ENCODE results near the gene MACO1.
A peak's percentile ranks its signal among the peaks of the same experiment; 100 is the strongest.
"Not testable (repeated sequence)": the region's sequence is repeated elsewhere in the genome, so short reads cannot be mapped to it uniquely, and the experiment has no call there.

MACO1 gene

GRCh38 chr1:25458541-25459298 is 28.0 kb downstream of the MACO1 start:
- DNase-seq, result peak; percentile 73 to 80

GRCh38 chr1:25460020-25460419 is 29.3 kb downstream of the MACO1 start:
- DNase-seq, result no peak

DNA sequence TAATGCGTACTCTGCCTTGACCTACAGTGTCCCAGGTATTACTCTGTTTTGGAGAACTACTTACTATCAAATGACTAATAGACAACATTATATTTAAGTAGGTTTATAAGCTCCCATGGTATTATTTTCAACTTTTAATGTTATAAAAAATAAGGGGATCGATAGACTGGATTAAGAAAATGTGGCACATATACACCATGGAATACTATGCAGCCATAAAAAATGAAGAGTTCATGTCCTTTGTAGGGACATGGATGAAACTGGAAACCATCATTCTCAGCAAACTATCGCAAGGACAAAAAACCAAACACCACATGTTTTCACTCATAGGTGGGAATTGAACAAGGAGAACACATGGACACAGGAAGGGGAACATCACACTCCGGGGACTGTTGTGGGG is 30.1 kb downstream of the MACO1 start:
- not testable (repeated sequence) for DNase-seq

GRCh38 chr1:25461849-25462248 is 31.2 kb downstream of the MACO1 start:
- DNase-seq, result peak in 1 of 2 donors; percentile 31

GRCh38 chr1:25462732-25463131 is 32.0 kb downstream of the MACO1 start:
- no peak for DNase-seq

DNA sequence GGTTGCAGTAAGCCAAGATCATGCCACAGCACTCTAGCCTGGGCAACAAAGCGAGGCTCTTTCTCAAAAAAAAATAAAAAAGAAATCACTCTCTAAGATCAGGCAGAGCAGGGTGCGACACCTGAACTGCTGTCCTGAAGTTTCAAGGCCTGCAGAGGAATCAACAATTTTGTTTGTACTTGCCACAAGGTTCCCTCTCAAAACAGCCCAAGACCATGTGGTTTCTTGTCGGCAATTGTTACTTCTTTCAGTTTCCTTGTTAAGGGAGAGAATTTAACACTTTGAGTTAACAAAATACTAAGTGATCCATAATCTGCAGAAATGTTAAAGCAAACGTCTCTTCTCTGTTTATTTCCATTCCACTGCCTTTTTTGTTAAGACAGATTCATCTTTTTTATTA is 36.5 kb downstream of the MACO1 start:
- no peak for DNase-seq

DNA sequence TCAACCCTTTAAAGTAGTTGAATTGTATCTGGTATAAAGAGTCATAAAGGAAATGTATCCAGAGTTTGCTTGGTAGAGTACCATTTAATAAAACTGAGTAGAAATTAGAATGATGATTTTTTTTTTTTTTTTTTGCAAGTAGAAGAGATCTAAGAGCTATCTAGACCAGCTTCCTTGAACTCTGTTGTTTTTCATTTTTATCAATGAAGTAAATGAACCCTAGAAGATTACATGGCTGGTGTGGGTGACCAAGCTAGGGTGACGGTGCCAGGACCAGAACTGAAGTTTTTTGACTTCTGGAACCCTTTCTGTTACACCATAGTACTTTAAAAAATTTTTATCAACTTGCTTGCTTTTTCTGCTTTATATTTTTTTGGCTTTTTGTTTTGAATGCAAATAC is 36.9 kb downstream of the MACO1 start:
- no peak for DNase-seq

DNA sequence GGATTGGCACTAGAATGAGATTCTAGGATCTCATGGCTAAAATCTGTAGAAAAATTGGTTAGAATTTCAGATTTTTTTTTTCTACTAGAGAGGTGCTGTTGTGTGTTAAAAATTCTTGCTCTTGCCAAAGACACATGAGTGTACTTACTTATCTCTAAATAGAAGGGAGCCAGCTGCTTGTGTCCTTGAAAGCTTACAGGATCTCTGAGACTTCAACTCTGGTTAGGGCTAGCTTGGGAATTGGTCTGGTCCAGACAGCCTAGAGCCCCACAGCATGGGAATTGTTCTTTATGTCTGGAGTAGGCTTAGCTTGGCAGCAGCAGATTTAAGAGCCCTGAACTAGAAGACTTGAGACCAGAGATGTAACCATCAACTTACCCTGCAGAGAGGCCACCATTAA is 37.3 kb downstream of the MACO1 start:
- no peak for DNase-seq

DNA sequence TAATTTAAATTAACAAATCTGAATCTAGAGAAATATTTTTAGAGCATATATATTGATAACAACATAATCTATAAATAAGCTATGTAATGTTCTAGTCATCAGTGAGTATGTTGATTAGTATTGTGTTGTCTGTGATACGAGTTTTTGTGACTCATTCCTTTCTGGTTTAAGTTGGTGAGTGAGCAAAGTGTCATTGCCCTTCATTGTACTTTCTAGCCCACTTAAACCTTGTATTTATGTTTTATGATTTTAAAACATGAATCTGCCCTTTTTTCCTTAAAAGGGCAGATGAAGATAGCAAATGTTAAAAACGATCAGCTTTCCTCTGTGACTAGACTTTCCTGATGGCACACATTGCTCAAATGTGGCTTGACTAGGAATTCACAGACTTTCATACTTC is 38.5 kb downstream of the MACO1 start:
- DNase-seq, result no peak

DNA sequence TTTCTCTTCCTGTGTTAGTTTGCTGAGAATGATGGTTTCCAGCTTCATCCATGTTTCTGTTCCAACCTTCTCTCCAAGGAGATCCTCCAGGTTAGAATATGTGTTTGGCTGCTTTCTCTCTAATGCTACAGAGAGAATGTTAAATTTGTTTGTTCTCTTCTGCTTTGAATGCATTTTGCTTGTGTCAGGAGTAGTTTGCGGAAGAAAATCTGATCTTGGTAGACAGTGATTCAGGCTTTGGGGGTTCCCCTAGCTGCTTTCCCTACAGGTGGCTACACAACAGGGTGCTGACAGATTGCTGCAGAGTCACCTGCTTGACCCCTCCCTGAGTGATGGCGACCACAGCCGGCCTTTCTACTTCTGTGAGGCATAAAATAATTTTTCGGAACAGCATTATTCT is 41.8 kb downstream of the MACO1 start:
- DNase-seq, result no peak

DNA sequence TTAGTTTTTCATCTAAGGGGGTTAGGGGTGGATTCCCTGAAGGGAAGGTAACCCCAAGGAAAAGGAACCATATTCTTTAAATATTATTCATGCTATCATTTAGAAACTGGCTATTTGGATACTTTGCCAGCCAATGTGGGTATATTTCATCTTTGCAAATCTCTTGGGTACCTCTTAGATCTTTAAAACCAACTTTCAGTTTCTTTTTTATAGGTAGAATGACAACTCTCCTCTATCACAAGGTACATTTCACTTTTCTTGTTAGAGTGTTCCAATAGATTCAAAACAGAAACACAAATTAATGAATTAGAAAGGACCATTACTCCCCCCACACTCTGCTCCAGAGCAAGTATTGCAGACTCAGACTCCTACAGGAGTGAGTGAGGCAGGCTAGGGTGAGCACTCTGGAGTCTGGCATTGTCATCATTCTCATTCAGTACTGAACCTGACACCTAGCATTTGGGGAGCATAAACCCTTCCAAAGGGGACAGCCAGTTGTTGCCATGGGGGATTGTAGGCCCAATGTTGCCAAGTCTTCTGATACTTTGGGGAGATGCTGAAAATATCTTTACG is 43.0 kb downstream of the MACO1 start:
- DNase-seq, result no peak

- DNase-seq, result no peak
These were observed 43.8 kb downstream of the MACO1 start for GRCh38 chr1:25474439-25475047.

DNA sequence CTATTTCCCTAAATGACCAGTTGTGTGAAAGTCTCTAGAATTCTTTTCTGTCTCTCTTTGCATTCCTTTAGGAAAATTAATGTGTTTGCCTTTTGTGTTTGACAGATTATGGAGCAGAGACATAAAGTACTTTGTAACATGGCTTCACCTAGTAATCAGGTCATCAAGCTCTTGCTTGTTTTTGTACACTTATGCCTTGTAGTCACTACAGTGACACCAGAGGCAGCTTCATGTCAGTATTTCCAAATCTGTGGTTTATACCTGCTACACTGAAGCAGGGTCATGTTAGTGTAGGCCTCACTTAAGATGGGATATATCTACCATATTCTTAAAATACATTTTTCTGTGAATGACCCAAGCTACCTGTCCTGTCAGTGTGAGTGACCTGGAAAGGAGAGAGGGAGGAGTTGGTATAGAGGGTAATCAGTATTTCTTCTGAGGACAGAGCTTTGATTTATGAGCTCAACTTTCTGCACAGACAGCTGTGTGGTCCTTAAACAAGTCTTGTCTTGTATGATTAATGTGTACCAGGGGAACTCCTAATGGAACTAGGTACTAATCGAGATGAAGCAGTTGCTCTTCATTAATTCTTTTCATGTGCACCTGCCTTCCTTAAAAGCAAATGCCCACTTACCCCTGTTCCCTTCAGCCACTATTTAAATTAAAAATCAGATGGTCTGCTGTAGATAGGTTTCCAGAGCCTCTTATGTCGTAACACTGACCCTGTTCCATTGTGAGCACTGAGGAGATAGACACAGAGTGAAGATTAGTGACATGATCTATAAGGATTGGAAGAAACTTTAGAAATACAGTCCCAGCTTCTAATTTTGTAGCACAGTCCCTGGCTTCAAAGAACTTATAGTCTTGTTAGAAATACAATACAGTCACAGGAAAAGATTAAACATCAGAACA is 45.7 kb downstream of the MACO1 start:
- no peak for DNase-seq

- no peak for DNase-seq
These were observed 46.8 kb downstream of the MACO1 start for GRCh38 chr1:25477448-25478034.

DNA sequence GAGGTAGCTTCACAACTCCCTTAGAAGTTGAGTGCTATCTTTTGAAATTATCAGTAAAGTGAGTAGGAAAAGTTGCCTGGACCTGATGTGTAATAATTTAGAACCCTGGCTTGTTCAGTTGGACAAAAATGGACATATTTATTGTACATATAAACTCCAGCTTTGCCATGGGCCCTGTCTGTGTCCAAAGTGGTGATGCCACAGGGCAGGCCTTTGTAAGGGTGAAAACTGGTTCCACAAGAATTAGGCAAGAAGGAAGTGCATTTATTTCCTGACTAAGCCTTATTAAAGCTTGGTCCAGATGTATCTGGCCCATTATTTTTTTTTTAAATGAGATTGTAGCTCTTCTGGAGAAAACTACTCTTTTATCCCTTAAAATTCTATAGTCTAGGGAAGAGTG is 47.9 kb downstream of the MACO1 start:
- DNase-seq, result no peak

- no peak for DNase-seq
These were observed 50.9 kb downstream of the MACO1 start for GRCh38 chr1:25481625-25482024.

DNA sequence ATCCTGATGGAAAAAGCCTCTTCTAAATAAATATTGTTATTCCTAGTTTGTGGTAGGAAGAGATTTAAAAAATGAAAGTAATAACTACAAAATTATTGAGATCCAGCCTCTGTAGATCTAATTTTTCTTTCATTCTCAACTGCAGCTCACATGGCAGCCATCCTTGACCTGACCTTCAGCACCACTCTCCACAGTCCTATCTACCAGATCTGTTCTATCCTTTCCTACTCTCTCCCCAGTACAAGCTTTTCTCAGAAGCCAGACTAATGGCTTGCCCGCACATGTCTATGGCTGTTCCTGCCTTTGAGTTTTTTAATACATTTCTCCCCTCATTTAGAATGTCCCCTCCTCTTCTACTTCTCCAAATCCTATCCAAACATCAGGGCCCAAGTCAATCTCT is 51.5 kb downstream of the MACO1 start:
- no peak for DNase-seq

DNA sequence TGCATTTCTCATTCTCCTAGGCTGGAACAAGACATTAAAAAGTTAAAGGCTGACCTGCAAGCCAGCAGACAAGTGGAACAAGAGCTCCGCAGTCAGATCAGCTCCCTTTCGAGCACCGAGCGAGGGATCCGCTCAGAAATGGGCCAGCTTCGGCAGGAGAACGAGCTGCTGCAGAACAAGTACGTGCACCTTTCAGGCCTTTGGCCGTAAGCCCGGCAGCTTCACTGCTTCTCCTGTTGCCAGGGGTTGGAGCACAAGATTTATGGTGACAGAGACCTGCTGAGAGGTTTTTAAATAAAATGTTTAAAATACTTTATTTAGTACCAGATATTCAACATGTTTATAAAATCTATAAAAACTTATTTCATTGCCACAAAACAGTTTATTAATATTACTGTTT is 53.4 kb downstream of the MACO1 start:
- no peak for DNase-seq

DNA sequence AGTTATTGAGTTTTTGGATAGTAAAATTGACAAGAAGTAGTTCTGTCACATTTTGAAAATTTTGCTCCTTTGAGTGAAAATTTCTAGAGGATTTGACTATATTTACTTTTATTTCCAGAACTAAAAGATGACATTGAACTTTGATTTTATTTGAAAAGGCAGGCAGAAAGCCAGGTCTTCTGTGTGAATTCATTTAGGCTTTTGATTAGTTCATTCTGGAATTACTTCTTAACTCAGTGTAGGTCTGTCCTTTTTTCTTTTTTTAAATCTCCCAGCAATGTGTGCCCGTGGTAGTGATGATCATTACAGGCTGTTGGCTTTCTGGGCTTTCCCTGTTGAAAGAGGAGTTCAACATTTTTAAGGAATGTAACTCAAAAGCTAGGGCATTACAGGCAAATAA is 53.8 kb downstream of the MACO1 start:
- DNase-seq, result no peak

DNA sequence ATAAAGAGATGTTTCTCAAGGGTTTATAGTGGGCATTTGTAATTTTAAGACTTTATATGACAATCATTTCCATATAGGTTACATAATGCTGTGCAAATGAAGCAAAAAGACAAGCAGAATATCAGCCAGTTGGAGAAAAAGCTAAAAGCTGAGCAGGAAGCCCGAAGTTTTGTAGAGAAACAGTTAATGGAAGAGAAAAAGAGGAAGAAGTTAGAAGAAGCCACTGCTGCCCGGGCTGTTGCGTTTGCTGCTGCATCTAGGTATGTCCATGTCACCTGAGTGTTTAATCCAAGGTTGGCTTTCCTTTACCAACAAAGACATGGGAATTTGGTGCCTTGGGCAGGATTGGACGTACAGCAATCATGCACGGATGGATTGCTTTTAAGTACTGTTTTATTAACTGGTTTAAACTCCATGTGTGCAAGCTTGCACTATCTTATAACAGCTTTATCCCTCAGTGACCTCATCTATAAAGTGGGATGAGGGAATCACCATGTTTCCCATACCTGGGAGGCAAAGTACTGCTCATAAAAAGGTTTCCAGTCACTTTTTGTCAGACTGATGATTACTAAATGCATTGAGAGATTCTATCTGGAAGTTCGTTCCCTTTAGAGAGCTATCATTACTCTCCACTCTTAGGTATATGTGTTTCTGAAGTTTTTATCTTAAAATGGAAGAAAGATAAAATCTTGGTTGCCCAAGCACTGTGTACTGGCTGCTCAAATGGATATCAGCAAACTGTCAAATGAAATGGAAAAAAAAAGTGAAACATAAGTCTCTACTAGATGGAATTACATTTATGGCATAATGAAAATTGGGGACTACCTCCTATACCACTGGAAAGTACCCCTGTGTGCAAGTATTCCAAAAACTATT is 55.1 kb downstream of the MACO1 start:
- no peak for DNase-seq

- no peak for DNase-seq
These were observed 55.9 kb downstream of the MACO1 start for GRCh38 chr1:25486602-25487001.

GRCh38 chr1:25487628-25488027 is 56.9 kb downstream of the MACO1 start:
- peak; percentile 9 to 14 for DNase-seq
